HEK293T (cell line): ENCODE measurements around the gene GPT2.

Source experiments
- CTCF ChIA-PET: fragments of 350-600 bp; formaldehyde crosslinking; extraction: SDS; loops from one replicate; lab custom pipeline; 2021; ENCODE audit warnings: antibody characterized with exemption, inconsistent platforms; lab: Yijun Ruan, JAX
- POLR2A ChIA-PET: fragments of 350-600 bp; formaldehyde crosslinking; extraction: SDS; loops from one replicate; lab custom pipeline; 2020; ENCODE audit warnings: antibody characterized with exemption, inconsistent platforms; lab: Yijun Ruan, JAX
- DNase-seq: peaks from one replicate; pipeline ENCODE4 v3.0.0; 2012; ENCODE audit warnings: mixed read lengths; ENCODE audit errors: extremely low spot score
- ARNT ChIP-seq: fragments of 450-650 bp; IDR thresholded peaks from 2 replicates; pipeline ENCODE4 v1.6.1; 2017; ENCODE audit warnings: mild to moderate bottlenecking
- BHLHE40 ChIP-seq: fragments of 450-650 bp; IDR thresholded peaks from 2 replicates; pipeline ENCODE4 v1.6.1; 2016; ENCODE audit warnings: mild to moderate bottlenecking, moderate library complexity, borderline replicate concordance
- CTBP1 ChIP-seq: fragments of 450-650 bp; IDR thresholded peaks from 2 replicates; pipeline ENCODE4 v1.6.1; 2016; ENCODE audit warnings: borderline replicate concordance
- ELF4 ChIP-seq: fragments of 450-650 bp; IDR thresholded peaks from 2 replicates; pipeline ENCODE4 v1.6.1; 2017; ENCODE audit warnings: antibody characterized with exemption
- FOXA1 ChIP-seq: fragments of 450-650 bp; IDR thresholded peaks from 2 replicates; pipeline ENCODE4 v1.6.1; 2016; ENCODE audit warnings: mild to moderate bottlenecking
- FOXK2 ChIP-seq: fragments of 450-650 bp; IDR thresholded peaks from 2 replicates; pipeline ENCODE4 v1.6.1; 2016; ENCODE audit warnings: mild to moderate bottlenecking
- FOXM1 ChIP-seq: fragments of 450-650 bp; IDR thresholded peaks from 2 replicates; pipeline ENCODE4 v1.6.1; 2017; ENCODE audit warnings: mild to moderate bottlenecking, borderline replicate concordance
- HDGF ChIP-seq: fragments of 450-650 bp; IDR thresholded peaks from 2 replicates; pipeline ENCODE4 v1.6.1; 2017; ENCODE audit warnings: antibody characterized with exemption, borderline replicate concordance
- L3MBTL2 ChIP-seq: fragments of 450-650 bp; conservative IDR thresholded peaks from 2 replicates; pipeline ENCODE4 v1.6.1; 2016; ENCODE audit warnings: mild to moderate bottlenecking
- LEF1 ChIP-seq: fragments of 450-650 bp; IDR thresholded peaks from 2 replicates; pipeline ENCODE4 v1.6.1; 2017; ENCODE audit warnings: mild to moderate bottlenecking, borderline replicate concordance
- NFRKB ChIP-seq: fragments of 450-650 bp; IDR thresholded peaks from 2 replicates; pipeline ENCODE4 v1.6.1; 2016; ENCODE audit warnings: mild to moderate bottlenecking, moderate library complexity
- SP1 ChIP-seq: fragments of 450-650 bp; IDR thresholded peaks from 2 replicates; pipeline ENCODE4 v1.6.1; 2017
- SUZ12 ChIP-seq: fragments of 450-650 bp; IDR thresholded peaks from 2 replicates; pipeline ENCODE4 v1.6.1; 2016; ENCODE audit warnings: mild to moderate bottlenecking
- TARDBP ChIP-seq: fragments of 450-650 bp; IDR thresholded peaks from 2 replicates; pipeline ENCODE4 v1.6.1; 2016
- ZNF384 ChIP-seq: fragments of 450-650 bp; IDR thresholded peaks from 2 replicates; pipeline ENCODE4 v1.6.1; 2016
- TF ChIP-seq, protein P1 (sequence below): fragments of 450-650 bp; IDR thresholded peaks from 2 replicates; pipeline ENCODE4 v1.6.1; 2016

Gene GPT2

DNA sequence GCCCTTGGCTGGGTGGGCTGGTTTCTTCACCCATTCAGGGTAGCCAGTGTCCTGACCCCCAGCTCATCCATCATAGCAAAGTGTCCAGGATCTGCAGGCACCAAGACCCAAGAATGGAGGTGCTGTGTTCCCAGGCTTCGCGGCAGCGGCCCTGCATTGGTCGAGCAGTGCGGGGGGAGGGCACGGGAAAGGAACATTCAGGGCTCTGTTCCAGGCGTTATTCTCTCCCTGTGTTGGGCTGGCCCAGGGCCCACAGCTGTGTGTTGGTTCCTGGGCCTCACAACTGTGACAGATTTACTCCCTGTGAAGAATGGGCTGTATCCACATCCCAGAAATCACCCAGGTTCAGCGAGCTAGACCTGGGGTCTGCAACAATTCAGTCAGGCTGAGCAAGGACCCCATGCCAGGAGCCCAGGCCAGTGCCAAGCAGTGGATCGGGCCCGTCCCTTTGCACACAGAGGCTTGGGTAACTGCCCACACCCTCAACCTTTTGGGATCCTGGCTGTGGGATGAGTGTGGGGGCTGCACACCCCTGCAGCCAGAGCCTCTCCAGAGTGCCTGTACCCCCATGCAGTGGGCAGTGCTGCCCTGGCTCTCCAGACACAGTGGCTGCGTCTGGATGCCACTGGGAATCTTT is 10.0 kb downstream of the GPT2 start:
- ChIA-PET POLR2A (interaction anchor here (3.5 kb wide), 1 partner anchor 10 kb away, joined by 10 read pairs; the partner anchor contains the start of gene GPT2), CTCF (no interaction called here)
- no peak for TF ChIP-seq NFRKB
- no peak for DNase-seq

DNA sequence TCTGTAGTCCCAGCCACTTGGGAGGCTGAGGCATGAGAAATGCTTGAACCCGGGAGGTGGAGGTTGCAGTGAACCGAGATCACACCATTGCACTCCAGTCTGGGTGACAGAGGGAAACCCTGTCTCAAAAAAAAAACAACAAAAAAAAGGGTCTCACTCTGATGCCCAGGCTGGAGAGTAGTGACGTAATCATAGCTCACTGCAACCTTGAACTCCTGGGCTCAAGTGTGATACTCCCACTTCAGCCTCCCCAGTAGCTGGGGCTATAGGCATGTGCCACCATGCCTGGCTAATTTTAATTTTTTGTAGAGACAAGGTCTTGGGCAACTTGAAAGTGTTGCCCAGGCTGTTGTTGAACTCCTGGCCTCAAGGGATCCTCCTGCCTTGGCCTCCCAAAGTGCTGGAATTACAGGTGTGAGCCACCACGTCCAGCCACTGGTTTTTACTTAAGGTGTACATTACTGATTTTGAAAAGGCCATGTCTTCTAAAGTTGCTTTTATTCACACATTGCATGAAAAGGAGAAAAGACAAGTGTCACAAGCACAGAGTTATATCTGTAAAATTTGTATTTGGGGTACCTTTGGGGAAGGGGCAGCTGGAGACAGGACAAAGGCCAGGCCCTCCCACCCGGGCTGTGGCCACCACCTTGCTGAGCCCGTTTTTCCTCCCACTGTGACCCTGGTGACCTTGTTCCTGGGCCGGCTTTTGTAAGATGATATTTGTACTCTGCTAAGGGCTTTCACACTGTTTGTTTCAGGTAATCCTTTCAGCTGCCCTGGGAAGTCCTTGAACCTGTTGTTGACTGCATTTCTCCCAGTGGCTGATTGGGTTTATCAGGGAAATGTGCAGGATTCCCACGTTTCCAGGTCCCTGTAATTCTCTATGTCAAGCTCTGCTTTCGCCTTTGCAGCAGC is 11.5 kb downstream of the GPT2 start:
- ChIA-PET CTCF (no interaction called here), POLR2A (interaction anchor here (3.5 kb wide), 1 partner anchor 12 kb away, joined by 10 read pairs; the partner anchor contains the start of gene GPT2)
- TF ChIP-seq LEF1: no peak
- TF ChIP-seq FOXA1: no peak
- no peak for TF ChIP-seq ELF4
- TF ChIP-seq, protein P1, sequence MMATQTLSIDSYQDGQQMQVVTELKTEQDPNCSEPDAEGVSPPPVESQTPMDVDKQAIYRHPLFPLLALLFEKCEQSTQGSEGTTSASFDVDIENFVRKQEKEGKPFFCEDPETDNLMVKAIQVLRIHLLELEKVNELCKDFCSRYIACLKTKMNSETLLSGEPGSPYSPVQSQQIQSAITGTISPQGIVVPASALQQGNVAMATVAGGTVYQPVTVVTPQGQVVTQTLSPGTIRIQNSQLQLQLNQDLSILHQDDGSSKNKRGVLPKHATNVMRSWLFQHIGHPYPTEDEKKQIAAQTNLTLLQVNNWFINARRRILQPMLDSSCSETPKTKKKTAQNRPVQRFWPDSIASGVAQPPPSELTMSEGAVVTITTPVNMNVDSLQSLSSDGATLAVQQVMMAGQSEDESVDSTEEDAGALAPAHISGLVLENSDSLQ: no peak
- TF ChIP-seq SUZ12: no peak
- no peak for TF ChIP-seq FOXM1
- no peak for TF ChIP-seq TARDBP
- TF ChIP-seq ZNF384: no peak
- TF ChIP-seq CTBP1: no peak
- TF ChIP-seq BHLHE40: no peak
- TF ChIP-seq FOXK2: no peak
- no peak for TF ChIP-seq L3MBTL2
- no peak for DNase-seq

DNA sequence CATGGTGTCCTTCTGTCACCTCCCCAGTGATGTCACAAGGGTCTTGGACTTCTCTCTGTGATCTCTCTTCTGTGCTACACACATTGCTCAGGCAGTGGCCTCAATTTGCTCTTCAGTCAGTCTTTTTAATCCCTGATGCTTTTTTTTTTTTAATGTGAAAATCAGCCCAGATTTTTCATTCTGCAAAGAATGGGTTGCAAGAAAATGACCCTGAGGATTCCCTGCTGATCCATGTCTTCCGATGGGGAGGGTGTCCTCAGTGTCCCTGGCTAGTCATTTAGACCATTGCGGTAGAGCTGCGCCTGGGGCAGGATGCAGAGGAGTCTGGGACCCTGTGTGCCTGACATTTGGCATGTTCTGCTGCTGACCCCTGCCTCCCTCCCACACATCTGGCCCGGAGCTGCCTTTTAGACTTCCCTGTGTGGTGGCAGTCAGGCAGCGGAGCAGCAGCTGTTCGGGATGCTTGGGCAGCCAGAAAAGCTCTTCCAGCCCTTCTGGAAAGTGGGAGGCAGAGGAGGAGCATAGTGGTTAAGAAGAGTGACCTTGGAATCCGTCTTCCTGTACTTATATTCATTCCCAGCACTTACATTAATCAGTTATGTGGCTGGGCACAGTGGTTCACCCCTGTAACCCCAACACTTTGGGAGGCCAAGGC is 12.3 kb downstream of the GPT2 start:
- POLR2A ChIA-PET: interaction anchor here (3.5 kb wide), 1 partner anchor 13 kb away, joined by 10 read pairs; the partner anchor contains the start of gene GPT2
- no peak for TF ChIP-seq HDGF
- no peak for TF ChIP-seq ELF4
- no peak for TF ChIP-seq BHLHE40
- TF ChIP-seq FOXM1: no peak
- no peak for TF ChIP-seq TARDBP
- TF ChIP-seq FOXA1: no peak
- TF ChIP-seq, protein P1: no peak
- TF ChIP-seq SP1: no peak
- TF ChIP-seq L3MBTL2: no peak
- TF ChIP-seq NFRKB: no peak
- CTCF ChIA-PET: no interaction called here
- DNase-seq: no peak

DNA sequence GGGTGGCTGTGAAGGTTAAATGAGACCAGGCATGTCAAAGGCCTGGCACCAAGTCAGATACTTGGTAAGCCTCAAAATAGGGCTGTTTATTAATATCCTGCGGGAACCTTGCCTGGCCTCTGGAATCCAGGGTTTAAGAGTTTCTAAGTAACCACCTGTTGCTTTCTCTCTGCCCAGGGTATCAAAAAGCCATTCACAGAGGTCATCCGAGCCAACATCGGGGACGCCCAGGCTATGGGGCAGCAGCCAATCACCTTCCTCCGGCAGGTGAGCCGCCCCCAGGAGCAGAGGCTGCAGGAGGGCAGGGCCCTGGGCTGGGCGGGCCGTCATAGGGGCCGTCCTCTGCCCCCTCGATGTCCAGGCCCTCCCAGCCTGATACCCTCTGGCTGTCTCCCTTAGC is 13.3 kb downstream of the GPT2 start:
- ChIA-PET POLR2A (no interaction called here), CTCF (no interaction called here)
- no peak for TF ChIP-seq FOXA1
- TF ChIP-seq ARNT: no peak
- TF ChIP-seq TARDBP: no peak
- no peak for TF ChIP-seq HDGF
- no peak for TF ChIP-seq SUZ12
- TF ChIP-seq ZNF384: no peak
- TF ChIP-seq FOXK2: no peak
- TF ChIP-seq BHLHE40: no peak
- no peak for TF ChIP-seq CTBP1
- TF ChIP-seq, protein P1: no peak
- TF ChIP-seq SP1: no peak
- TF ChIP-seq ELF4: no peak
- TF ChIP-seq FOXM1: no peak
- no peak for TF ChIP-seq NFRKB
- no peak for TF ChIP-seq L3MBTL2
- no peak for DNase-seq

DNA sequence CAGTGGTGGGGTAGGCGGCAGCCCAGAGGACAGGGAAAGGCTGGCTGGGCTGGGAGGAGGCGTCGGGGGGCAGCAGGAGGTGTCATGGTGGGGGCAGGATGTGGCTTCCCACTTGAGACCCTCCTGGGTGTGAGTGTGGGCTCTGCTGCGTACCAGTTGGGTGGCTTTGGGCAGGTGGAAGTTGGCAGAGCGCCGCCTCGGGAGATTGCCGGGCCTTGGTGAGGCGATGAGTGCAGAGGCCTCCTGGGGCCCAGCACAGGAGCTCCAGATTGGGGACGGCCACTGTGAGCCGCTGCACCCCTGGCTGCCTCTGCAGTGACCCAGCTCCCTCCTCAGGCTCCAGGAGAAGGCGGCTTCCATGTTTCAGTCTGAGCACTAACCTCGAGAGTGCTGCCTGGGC is 13.8 kb downstream of the GPT2 start:
- ChIA-PET CTCF (interaction anchor here (1.1 kb wide), 1 partner anchor 14 kb away, joined by 3 read pairs; no protein-coding TSS in a partner anchor), POLR2A (no interaction called here)
- no peak for TF ChIP-seq NFRKB
- TF ChIP-seq ELF4: no peak
- TF ChIP-seq, protein P1: no peak
- TF ChIP-seq SUZ12: no peak
- no peak for TF ChIP-seq FOXM1
- no peak for TF ChIP-seq TARDBP
- TF ChIP-seq BHLHE40: no peak
- TF ChIP-seq SP1: no peak
- TF ChIP-seq FOXA1: no peak
- TF ChIP-seq ZNF384: no peak
- no peak for TF ChIP-seq CTBP1
- no peak for TF ChIP-seq L3MBTL2
- TF ChIP-seq LEF1: no peak
- TF ChIP-seq FOXK2: no peak
- TF ChIP-seq HDGF: no peak
- TF ChIP-seq ARNT: no peak
- DNase-seq: no peak
